GM19324 (cell line): ENCODE results near the gene QPRT.
A peak's percentile ranks its signal among the peaks of the same experiment; 100 is the strongest.
"Not testable (repeated sequence)": the region's sequence is repeated elsewhere in the genome, so short reads cannot be mapped to it uniquely, and the experiment has no call there.

ENCODE experiments used
- ATAC-seq: cut with Tn5 transposase; IDR thresholded peaks from one replicate; pipeline ENCODE4 v1.9.1; 2021; ENCODE audit warnings: mild to moderate bottlenecking, moderate library complexity; ENCODE audit not compliant: unreplicated experiment, low FRiP score

The QPRT gene

GRCh38 chr16:29743827-29744531 is 65.0 kb downstream of the QPRT start:
- no peak for ATAC-seq

- ATAC-seq, result no peak
Observed at GRCh38 chr16:29744541-29745101, 65.6 kb downstream of the QPRT start.

- ATAC-seq, result peak; percentile 31
Observed at GRCh38 chr16:29745121-29745852, 66.3 kb downstream of the QPRT start.

GRCh38 chr16:29745853-29746345 is 66.9 kb downstream of the QPRT start, which contains the start of gene C16orf54:
Gene C16orf54, minus strand, starts transcription at chr16:29745990. Its CDS starts 1,039 bp downstream, at chr16:29744951.
- peak; percentile 91 for ATAC-seq

GRCh38 chr16:29746518-29746917 is 67.5 kb downstream of the QPRT start:
- ATAC-seq, result not testable (repeated sequence)
